SK-N-SH (cell line): ENCODE measurements around the gene CEP250. TPM values are rescaled to one million over a fixed set of nuclear protein-coding genes. Genes with fewer than 3 reads are reported as not detected.

ENCODE experiments used
- CTCF ChIA-PET: fragments of 300-600, 350-600 bp; formaldehyde crosslinking; extraction: SDS; loops from one replicate; lab custom pipeline; 2021; lab: Yijun Ruan, JAX
- POLR2A ChIA-PET: fragments of 350-600 bp; sonication (Branson Sonifier 250); formaldehyde crosslinking; extraction: SDS; loops from one replicate; lab custom pipeline; 2020; ENCODE audit warnings: antibody characterized with exemption, inconsistent platforms; lab: Yijun Ruan, JAX
- DNase-seq: peaks from one replicate; pipeline ENCODE4 v3.0.0; 2012
- H2AFZ ChIP-seq: fragments of 200-600 bp; sonication (generic); 2 replicates; pipeline ENCODE4 v1.8.1; 2016; ENCODE audit warnings: antibody characterized with exemption, mild to moderate bottlenecking, low read depth
- H3F3A ChIP-seq: fragments of 200-600 bp; sonication (generic); replicated peaks from 2 replicates; pipeline ENCODE3; 2016; ENCODE audit warnings: antibody characterized with exemption, mild to moderate bottlenecking; ENCODE audit not compliant: insufficient read depth
- H3K27ac ChIP-seq, 2 experiments: fragments of 200-500 bp in 1 of 2; fragments of 200-600 bp in 1 of 2; sonication (Bioruptor generic) in 1 of 2; sonication (generic), shearing (Covaris generic) in 1 of 2; 2 replicates each; pipeline versions ENCODE4 v1.5.1 to v1.6.1; 2014 to 2016; ENCODE audit warnings: low read depth in 2 of 2, inconsistent platforms in 1 of 2, low read length in 1 of 2, mild to moderate bottlenecking in 1 of 2, mixed read lengths in 1 of 2
- H3K27me3 ChIP-seq: fragments of 200-600 bp; sonication (generic), shearing (Covaris generic); 2 replicates; pipeline ENCODE4 v1.6.1; 2016; ENCODE audit warnings: mixed run types; ENCODE audit not compliant: insufficient read depth
- H3K36me3 ChIP-seq, 2 experiments: fragments of 200-500 bp in 1 of 2; fragments of 200-600 bp in 1 of 2; sonication (Bioruptor generic) in 1 of 2; sonication (generic) in 1 of 2; replicated peaks in 1 of 2; 2 replicates each; pipeline versions ENCODE3 to v1.5.1; 2014 to 2016; ENCODE audit warnings: low read length in 1 of 2, mild to moderate bottlenecking in 1 of 2; ENCODE audit not compliant: insufficient read depth in 2 of 2, control insufficient read depth in 1 of 2
- H3K4me1 ChIP-seq, 2 experiments: fragments of 200-500 bp in 1 of 2; fragments of 200-600 bp in 1 of 2; sonication (Bioruptor generic) in 1 of 2; sonication (generic), shearing (Covaris generic) in 1 of 2; 2 replicates each; pipeline versions ENCODE4 v1.5.1 to v1.6.1; 2014 to 2016; ENCODE audit warnings: low read depth in 1 of 2, low read length in 1 of 2, mixed run types in 1 of 2; ENCODE audit not compliant: insufficient read depth in 2 of 2, control insufficient read depth in 1 of 2
- H3K4me2 ChIP-seq: fragments of 200-600 bp; sonication (generic), shearing (Covaris generic); 2 replicates; pipeline ENCODE4 v1.6.1; 2017; ENCODE audit warnings: mixed run types
- H3K4me3 ChIP-seq, 2 experiments: fragments of 200-500 bp in 1 of 2; fragments of 200-600 bp in 1 of 2; sonication (Bioruptor generic) in 1 of 2; sonication (generic), shearing (Covaris generic) in 1 of 2; 2 replicates each; pipeline versions ENCODE4 v1.5.1 to v1.8.1; 2014 to 2016; ENCODE audit warnings: low read depth in 2 of 2, inconsistent platforms in 1 of 2, low read length in 1 of 2, mild to moderate bottlenecking in 1 of 2, mixed read lengths in 1 of 2, moderate library complexity in 1 of 2
- H3K79me2 ChIP-seq: fragments of 200-600 bp; sonication (generic); 2 replicates; pipeline ENCODE4 v1.8.1; 2017; ENCODE audit warnings: mild to moderate bottlenecking; ENCODE audit not compliant: insufficient read depth
- H3K9ac ChIP-seq: fragments of 200-600 bp; sonication (generic); 2 replicates; pipeline ENCODE4 v1.6.1; 2017; ENCODE audit warnings: mixed run types
- H3K9me2 ChIP-seq: fragments of 200-600 bp; sonication (generic); 2 replicates; pipeline ENCODE4 v1.6.1; 2017; ENCODE audit warnings: mixed run types
- H3K9me3 ChIP-seq: fragments of 200-600 bp; sonication (generic); 2 replicates; pipeline ENCODE4 v1.6.1; 2017; ENCODE audit warnings: mixed run types, mild to moderate bottlenecking, moderate library complexity
- H4K20me1 ChIP-seq: fragments of 200-600 bp; sonication (generic); 2 replicates; pipeline ENCODE4 v1.6.1; 2017; ENCODE audit warnings: mild to moderate bottlenecking, mixed run types; ENCODE audit not compliant: insufficient read depth
- CHD2 ChIP-seq: fragments of 150-350 bp; IDR thresholded peaks from 2 replicates; pipeline ENCODE4 v1.6.1; 2018; ENCODE audit warnings: low read length; ENCODE audit not compliant: partially characterized antibody
- ELF1 ChIP-seq: IDR thresholded peaks from 2 replicates; pipeline ENCODE4 v1.4.0; 2012
- EP300 ChIP-seq, 2 experiments: IDR thresholded peaks; 2 replicates each; pipeline versions ENCODE4 v1.4.0 to v1.6.1; 2012; ENCODE audit warnings: borderline replicate concordance in 1 of 2, low read depth in 1 of 2, low read length in 1 of 2
- FOSL2 ChIP-seq: IDR thresholded peaks from 2 replicates; pipeline ENCODE4 v1.4.0; 2012; ENCODE audit warnings: low read depth, mild to moderate bottlenecking, moderate library complexity, borderline replicate concordance
- FOXJ3 ChIP-seq: sonication (generic); formaldehyde crosslinking; IDR thresholded peaks from 2 replicates; pipeline ENCODE4 v1.5.1; 2020; ENCODE audit warnings: mild to moderate bottlenecking, missing genetic modification reagents
- FOXM1 ChIP-seq: IDR thresholded peaks from 2 replicates; pipeline ENCODE4 v1.4.0; 2012; ENCODE audit warnings: low read depth, mild to moderate bottlenecking
- GABPA ChIP-seq: IDR thresholded peaks from 2 replicates; pipeline ENCODE4 v1.4.0; 2012; ENCODE audit warnings: low read depth, mild to moderate bottlenecking
- MAX ChIP-seq: IDR thresholded peaks from 2 replicates; pipeline ENCODE4 v1.4.0; 2012; ENCODE audit warnings: low read depth
- MXI1 ChIP-seq: IDR thresholded peaks from 2 replicates; pipeline ENCODE4 v1.6.1; 2012; ENCODE audit warnings: mild to moderate bottlenecking, low read depth, low read length, improper control_type of control experiment
- NFIC ChIP-seq: IDR thresholded peaks from 2 replicates; pipeline ENCODE4 v1.4.0; 2012; ENCODE audit warnings: borderline replicate concordance
- RAD21 ChIP-seq: IDR thresholded peaks from 2 replicates; pipeline ENCODE4 v1.6.1; 2012; ENCODE audit warnings: mild to moderate bottlenecking, low read length
- RCOR1 ChIP-seq: fragments of 150-350 bp; IDR thresholded peaks from 2 replicates; pipeline ENCODE4 v1.6.1; 2017; ENCODE audit warnings: antibody characterized with exemption, low read length
- RFX5 ChIP-seq: IDR thresholded peaks from 2 replicates; pipeline ENCODE4 v1.6.1; 2012; ENCODE audit warnings: mild to moderate bottlenecking, improper control_type of control experiment, low read length
- SMC3 ChIP-seq: IDR thresholded peaks from 2 replicates; pipeline ENCODE4 v1.6.1; 2012; ENCODE audit warnings: low read depth, low read length, improper control_type of control experiment
- TCF12 ChIP-seq: IDR thresholded peaks from 2 replicates; pipeline ENCODE4 v1.4.0; 2012
- TEAD4 ChIP-seq: IDR thresholded peaks from 2 replicates; pipeline ENCODE4 v1.4.0; 2012; ENCODE audit warnings: mild to moderate bottlenecking, borderline replicate concordance; ENCODE audit not compliant: insufficient read depth
- USF1 ChIP-seq: IDR thresholded peaks from 2 replicates; pipeline ENCODE4 v1.4.0; 2012; ENCODE audit warnings: low read depth, borderline replicate concordance
- ZBTB33 ChIP-seq: IDR thresholded peaks from 2 replicates; pipeline ENCODE4 v1.4.0; 2012; ENCODE audit warnings: low read depth, borderline replicate concordance
- WGBS: methylation state at CpG from one replicate; pipeline ENCODE4 v1.1.6; 2017; ENCODE audit warnings: low lambda C conversion rate; 5-methylcytosine and 5-hydroxymethylcytosine counted together
- polyA plus RNA-seq, 3 experiments: library from polyadenylated mRNA; depleted of rRNA; stranded (reverse); fragments of >200 nt; gene quantifications; 2 replicates each; pipeline ENCODE4 v1.2.3, GENCODE V29; 2012

Gene CEP250
- polyA plus RNA-seq, 1 of the 3 experiments (the other 2 are of a cell fraction) = 13.3 TPM

- Histone ChIP-seq H3K4me2 (no peak overlapping the region), H3F3A (no peaks in the 10 kb centered on the region), H3K79me2 (no peaks in the 10 kb centered on the region), H3K4me3 (no peak overlapping the region), H2AFZ (no peak overlapping the region), H3K36me3 (peaks cover 17 to 73% of the 10 kb centered on the region in 2 experiments), H3K27me3 (no peaks in the 10 kb centered on the region), H3K9me3 (no peaks in the 10 kb centered on the region), H3K4me1 (peaks cover 0 to 2% of the 10 kb centered on the region in 2 experiments; a peak in 1 of 4 replicates), H3K9ac (no peak overlapping the region), H3K27ac (no peak overlapping the region), H4K20me1 (no peaks in the 10 kb centered on the region), H3K9me2 (no peaks in the 10 kb centered on the region)
- no peak for DNase-seq
- WGBS = 94% methylated on average over 8 of the region's 8 CpGs
- no peak for TF ChIP-seq EP300 (IDR thresholded peaks at IDR 0.05; ENCODE audit: borderline replicate concordance in 1 of 2, low read depth in 1 of 2, low read length in 1 of 2)
- TF ChIP-seq ELF1 = no peak
- no peak for TF ChIP-seq CHD2
- TF ChIP-seq RAD21 = no peak
- TF ChIP-seq MAX = no peak
- no peak for TF ChIP-seq ZBTB33
- TF ChIP-seq USF1 = no peak
- no peak for TF ChIP-seq FOXJ3
- TF ChIP-seq TCF12 = no peak
- ChIA-PET POLR2A (no interaction called here), CTCF (interaction anchor here (0.9 to 1.8 kb wide), 6 partner anchors 9 to 207 kb away, joined by 3 to 5 read pairs (median 4); no protein-coding TSS in a partner anchor)
These were observed 47.0 kb downstream of the CEP250 start for GRCh38 chr20:35502352-35502751.

- POLR2A ChIA-PET = interaction anchor here (0.6 to 1.6 kb wide), 3 partner anchors 11 to 75 kb away, joined by 3 to 9 read pairs (median 4); partner anchors contain the start of gene CEP250
- no peak overlapping the region for H2AFZ ChIP-seq
- no peak overlapping the region for H3K4me2 ChIP-seq
- no peaks in the 10 kb centered on the region for H3K9me3 ChIP-seq
- no peaks in the 10 kb centered on the region for H3K9me2 ChIP-seq
- 90% methylated on average over 10 of the region's 10 CpGs for WGBS
- H3K4me3 ChIP-seq = no peak overlapping the region
- no peak for DNase-seq
- H3K79me2 ChIP-seq = no peaks in the 10 kb centered on the region
- H3K36me3 ChIP-seq = peaks cover 15 to 71% of the 10 kb centered on the region in 2 experiments
- no peaks in the 10 kb centered on the region for H3F3A ChIP-seq
- CTCF ChIA-PET = interaction anchor here (1.0 to 1.9 kb wide), 4 partner anchors 9 to 206 kb away, joined by 3 to 8 read pairs (median 4); no protein-coding TSS in a partner anchor
- peaks cover 0 to 2% of the 10 kb centered on the region in 2 experiments; a peak in 1 of 4 replicates for H3K4me1 ChIP-seq
- no peak overlapping the region for H3K9ac ChIP-seq
- no peak for TF ChIP-seq FOSL2
- no peak for TF ChIP-seq GABPA
- TF ChIP-seq NFIC = no peak
- TF ChIP-seq TEAD4 = no peak
- TF ChIP-seq SMC3 = no peak
- TF ChIP-seq FOXM1 = no peak
- TF ChIP-seq MXI1 = no peak
- no peak for TF ChIP-seq TCF12
- no peak for TF ChIP-seq RFX5
- no peak for TF ChIP-seq RCOR1
- H3K27ac ChIP-seq = no peak overlapping the region
- no peaks in the 10 kb centered on the region for H3K27me3 ChIP-seq
- no peaks in the 10 kb centered on the region for H4K20me1 ChIP-seq
These were observed 47.9 kb downstream of the CEP250 start for GRCh38 chr20:35503281-35503680.
